ENCODE results near the gene PKD1L1.
A peak's percentile ranks its signal among the peaks of the same experiment; 100 is the strongest.

PKD1L1 gene

DNA sequence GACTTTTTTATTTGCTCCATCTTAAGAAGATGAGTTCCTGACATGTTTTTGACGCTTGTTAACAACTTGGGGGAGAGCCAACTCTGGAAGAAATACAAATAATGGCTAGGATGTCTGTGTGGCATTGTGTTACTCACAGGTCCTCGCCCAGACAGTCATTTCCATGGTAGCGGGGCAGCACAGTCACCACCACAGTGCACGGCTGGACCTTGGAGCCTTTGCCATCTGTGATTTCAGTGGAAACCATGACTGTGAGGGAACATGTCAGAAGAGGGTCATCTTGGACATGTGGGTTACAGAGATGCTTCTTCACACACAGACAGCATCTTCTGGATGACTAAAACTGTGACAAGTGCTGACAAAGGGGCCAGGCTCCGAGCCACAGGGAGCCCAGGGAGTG is 74.5 kb downstream of the PKD1L1 start:
- DNase-seq, result no peak

DNA sequence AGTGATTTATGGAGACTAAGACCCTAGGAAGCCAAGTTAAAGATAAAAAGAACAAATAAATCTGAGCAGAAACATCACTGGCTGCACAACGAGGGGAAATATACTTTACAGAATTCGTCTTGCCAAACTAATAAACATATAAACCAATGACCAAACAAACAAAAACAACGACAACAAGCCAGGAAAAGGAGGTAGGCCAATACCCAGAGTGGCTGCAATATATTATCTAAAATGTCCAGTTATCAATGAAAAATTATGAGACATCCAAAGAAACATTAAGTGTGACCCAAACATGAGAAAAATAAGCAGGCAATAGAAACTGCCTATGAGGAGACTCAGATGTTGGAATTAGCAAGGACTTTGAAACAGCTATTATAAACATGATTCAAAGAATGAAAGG is 81.0 kb downstream of the PKD1L1 start:
- no peak for DNase-seq

DNA sequence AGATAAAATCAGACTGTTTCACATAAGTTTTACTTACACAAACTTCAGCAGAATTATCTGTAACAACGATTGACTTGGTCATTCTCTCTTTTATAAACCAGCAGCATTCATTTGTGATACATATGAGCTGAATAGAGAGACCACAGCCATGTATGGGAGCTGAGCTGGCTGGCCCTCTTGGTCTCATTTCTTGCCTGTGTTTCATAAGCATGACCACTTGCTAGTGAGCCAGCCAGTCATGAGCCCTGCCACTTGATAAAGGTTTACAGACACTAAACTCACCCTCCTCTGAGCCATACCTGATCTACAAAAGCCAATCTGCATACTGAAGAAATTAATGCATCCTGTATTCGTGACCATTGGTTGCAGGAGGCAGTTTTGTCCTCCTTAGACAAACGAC is 82.1 kb downstream of the PKD1L1 start:
- DNase-seq, result no peak

DNA sequence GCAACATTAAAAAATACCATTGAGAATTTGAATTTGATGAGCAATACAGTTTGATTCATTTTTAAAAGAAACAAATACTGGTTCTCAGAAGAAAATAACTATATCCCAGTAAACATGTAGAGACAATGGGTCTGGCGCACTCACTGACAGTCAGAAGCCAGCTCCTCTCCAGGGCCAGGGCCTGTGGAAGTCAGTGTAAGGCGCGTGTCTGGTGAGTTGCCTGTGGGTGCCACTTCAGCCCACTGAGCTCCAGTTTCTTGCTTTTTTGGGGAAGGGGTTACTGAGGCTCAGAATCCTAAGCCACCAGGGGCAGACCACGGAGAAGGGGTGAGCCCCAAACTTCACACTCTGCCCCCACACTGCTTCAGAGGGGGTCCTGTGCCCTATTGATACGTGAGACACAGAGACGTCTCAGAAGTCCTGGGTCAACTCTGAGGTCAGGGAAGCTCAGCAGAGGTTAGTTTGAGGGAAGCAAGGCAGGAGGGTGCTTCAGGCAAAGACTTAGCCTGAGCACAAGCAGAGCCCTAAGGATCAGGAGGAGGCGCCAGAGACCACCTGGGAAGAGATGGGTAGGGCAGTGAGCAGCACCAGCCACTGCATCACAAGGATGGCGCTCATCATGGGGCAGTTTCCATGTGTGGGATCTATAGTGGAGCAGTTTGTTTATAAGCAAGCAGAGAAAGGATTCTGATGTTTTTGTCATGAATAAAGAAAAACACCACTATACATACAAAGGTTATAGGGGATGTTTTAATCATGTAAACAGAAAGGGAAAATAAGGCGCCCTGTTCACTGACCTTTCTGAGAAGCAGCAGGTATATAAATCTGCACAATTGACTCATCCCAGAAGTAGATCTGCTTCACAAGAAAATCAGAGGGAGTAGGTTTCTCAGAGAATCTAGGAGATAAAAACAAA is 95.7 kb downstream of the PKD1L1 start:
- no peak for DNase-seq

DNA sequence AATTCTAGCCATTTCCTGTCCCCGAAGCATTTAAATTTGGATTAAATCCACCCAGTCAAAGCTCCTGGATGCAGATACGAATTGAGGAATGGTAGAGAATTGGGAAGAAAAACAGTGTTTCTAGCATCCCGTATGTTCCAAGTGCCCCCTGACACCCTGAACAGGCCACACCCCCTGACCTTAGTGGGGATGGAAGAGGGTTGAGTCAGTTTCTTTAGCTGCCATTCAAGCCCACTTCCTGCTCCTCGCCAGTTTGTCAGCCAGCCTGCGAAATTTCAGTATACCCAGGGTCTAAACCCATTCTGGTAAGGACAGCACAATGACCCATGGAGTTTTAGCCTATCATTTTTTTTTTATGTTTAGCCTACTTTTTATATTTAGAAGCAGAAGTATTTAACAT is 101.1 kb downstream of the PKD1L1 start:
- DNase-seq, result no peak

DNA sequence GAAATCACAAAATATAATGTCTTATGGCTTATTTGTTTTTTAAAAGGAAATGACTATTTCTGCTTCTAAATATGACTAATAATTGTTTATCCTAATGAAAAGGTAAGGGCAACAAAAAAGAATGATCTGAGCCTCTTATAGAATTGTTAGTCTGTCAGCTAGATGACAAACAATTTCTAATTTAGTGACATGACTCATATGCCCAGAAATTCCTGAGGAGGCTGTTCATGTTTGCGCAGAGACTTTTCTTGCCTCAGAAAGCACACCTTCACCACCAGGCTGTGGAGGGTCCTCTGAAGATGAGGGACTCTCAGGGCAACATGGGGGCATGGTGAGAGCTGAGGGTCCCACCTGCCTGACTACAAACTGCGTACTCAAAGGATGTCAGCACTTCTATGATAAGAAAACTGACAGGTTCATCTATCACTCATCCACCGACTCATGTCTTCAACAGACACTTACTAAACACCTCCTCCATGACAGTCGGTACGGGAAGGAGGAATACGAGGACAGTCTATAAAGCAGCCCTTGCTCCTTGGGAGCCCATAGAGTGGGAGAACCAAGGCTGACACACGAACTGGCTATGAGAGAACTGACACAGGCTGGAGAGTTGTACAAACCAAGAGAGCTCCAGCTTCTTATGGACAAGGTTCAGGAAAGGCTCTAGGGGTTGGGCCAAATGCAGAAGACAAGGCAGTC is 102.0 kb downstream of the PKD1L1 start:
- DNase-seq, result no peak

DNA sequence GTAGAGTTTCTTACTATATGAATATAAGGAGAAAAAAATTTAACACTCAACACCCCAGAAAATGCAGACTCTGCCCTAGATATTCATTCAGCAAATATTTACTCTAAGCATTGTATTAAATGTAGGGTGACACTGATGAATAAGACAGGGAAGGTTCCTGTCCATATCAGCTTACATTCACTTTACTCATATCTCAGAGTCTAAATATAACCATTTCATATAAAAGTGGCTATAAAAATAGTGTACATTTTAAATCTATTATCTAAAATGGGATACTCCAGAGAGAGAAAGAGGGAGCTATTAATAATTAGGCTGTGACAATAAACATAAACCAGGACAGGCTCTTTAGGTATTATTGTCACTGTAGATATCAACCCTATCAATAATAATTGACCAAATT is 104.0 kb downstream of the PKD1L1 start:
- no peak for DNase-seq

DNA sequence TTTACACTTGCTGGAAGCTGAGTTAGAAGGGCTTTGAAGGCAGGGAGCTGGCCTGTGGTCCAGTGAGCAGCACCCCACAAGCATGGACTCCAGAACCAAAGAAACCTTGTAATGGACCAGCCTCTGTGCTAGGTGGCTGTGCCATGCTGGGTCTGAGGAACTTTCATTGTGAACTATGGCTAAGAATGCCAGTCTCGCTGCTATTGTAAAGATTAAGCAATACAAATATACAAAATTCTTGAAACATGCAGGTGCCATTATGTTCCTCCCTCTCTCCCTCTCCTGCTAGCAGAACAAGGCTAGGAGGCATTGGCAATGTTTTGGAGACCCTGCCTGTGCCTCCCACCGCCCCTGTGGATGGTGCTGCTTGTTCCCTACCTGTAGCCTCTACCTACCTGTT is 105.0 kb downstream of the PKD1L1 start:
- no peak for DNase-seq

DNA sequence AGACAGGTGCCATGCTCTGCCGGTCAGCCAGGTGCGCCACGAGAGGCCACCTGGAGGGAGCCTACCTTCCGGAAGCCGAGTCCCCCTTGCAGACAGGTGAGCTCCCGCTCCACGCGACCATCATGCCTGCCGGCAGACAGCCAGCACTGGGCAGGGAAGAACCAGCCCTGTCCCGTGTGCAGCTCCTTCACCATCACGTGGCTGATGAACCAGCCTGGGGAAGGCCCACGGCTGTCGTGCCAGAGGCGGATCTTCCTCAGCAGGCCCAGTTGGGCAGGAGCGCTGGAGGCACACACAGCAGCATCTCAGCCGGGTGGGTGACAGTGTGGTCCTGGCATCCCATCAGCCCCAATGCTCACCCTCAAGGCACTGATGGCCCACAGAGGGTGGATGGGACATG is 108.9 kb downstream of the PKD1L1 start:
- no peak for DNase-seq

DNA sequence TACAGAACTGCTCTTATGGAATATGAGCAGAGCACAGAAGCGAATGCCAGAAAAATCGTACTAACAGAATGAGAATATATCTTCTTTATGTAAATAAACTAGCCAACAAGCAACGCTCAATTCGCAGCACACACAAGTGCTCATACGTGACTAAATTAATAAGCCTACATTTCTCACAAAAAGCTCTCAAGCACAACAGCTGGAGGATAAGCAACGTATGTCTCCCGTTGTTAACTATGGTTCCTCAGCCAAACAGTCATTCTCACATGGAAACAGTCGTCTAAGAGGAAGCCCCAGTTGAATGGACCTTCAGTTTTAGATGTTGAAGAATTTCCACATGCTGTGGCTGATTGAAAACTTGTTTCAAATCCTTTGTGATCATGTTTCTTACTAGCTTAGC is 110.4 kb downstream of the PKD1L1 start:
- no peak for DNase-seq

DNA sequence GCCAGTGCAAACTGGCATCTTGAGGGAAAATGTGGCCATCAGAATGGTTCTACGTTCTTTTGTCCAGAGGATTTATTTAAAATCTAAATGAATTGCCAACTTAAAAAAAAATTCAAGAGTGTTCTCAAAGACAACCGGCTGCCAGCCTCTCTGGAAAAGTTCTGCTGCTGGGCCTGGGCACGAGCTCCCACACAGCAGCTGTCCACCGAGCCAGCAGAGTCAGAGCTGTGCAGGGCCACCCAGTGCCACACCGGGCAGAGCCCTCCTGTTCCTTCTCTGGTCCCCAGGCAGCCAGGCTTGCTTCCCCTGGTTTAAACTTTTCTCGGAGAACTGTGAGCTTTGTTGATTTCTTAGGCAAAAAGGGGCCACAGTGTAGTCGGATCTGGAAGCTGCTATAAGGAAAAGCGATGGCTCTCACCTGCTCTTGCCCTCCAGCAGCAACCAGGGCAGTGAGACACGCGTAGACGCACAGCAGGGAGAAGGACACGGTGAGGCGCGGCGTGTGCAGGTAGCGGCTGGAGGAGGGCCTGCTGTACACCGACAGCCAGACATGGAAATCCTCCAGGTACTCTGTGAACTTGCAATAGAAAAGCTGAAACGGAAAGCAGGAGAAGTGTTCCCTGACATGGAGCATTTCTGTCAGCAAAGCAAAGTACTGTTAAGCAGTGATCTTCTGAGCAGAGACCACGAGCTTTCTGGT is 111.6 kb downstream of the PKD1L1 start:
- no peak for DNase-seq

DNA sequence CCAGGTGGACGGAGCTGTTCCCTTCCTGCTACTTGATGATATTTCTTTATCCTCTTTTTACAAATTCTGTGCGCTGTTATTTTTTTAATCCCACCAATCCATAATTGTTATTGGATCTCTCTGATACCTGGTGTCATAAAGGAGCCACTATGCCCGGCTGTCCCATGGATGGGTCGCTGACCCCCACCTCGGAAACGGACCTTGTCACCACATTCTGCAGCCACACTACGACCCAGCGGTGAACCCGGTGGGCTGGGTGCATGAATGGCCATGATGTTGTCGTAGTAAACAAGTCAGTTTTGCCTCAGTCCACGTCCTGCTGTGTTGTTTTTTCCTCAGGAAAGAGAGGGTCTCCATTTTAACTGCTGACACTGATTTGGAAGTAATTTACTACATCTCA is 112.2 kb downstream of the PKD1L1 start:
- DNase-seq, result no peak

DNA sequence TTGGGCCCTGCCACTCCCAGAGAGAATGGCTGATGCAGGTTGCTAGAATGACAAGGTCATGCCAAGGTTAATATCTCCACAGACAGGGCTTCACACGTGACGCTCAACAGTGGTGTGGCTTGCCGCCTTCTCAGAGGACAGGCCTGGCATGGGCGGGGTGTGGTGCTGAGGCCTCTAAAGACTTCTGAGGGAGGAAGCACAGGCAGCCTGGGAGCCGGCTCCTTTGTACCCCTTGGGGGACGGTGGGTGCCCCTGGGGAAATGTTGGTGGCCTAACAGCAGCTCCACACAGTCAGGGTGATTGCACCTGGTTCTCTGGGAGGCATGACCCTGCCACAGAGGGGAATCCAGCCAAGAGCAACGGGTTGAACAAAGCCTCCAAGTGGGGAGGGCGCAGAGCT is 115.1 kb downstream of the PKD1L1 start:
- no peak for DNase-seq

DNA sequence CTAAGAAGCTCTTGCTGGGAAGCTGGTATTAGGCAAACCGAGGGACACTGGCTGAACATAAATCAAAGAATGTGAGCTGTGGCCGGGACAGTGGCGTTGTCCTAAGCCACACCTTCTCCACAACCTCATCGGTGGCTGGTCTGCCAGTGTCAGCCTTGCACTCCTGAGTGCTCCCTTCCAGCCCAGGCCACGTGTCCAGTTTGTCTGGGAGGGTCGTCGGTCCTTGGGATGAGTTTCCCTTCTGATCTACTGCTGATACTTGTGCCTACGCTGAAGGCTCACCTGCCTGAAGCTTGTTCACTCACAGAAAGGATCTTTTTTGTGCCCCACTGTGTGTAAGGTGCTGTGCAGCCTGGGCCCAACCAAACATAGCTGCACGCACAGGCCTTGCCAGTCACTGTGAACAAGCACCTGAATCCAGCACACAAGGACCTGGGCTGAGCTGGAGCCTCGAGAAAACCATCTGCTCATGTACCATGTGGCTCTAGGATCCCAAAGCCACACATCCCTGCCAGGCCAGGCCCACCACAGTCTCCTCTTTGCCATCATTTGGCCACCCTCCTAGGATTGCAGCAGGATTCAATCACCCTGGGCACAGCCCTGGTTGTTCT is 116.1 kb downstream of the PKD1L1 start:
- DNase-seq, result no peak

DNA sequence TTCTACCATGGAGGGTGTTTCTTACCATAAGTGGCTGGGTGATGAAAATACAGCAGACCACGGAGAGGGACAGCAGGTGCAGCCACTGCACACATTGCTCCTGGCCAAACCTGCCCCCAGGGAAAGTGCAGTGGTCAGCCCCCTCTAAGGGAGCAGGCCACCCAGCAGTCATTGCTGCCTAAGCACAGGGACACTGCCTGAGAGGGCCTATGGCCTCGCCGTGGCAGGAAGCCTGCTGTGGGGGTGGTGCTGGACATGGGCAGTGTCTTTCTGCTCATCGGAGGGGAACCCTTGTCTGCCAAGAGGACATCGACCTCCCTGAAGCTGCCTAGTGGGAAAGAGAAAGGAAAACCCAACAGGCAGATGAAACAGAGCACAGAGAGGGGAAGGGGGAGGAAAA is 118.3 kb downstream of the PKD1L1 start:
- no peak for DNase-seq

DNA sequence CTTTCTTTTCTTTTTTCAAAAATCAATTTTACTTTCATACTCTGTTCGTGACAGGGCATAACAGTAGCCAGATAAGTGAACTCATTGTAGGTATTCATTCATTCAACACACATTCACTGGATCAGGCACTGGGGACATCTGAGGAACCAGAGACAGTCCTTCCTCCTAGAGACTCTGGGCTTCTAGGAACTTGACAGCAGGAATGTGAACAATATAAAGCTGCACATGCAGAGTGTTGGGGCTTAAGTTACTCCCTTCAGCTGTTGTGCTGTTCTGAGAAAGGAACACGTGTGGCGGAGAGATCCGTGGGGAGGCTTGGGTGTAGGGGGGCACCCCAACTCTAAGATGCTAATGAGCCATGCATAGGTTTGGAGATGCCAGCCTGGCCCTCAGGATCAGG is 120.4 kb downstream of the PKD1L1 start:
- DNase-seq, result no peak

DNA sequence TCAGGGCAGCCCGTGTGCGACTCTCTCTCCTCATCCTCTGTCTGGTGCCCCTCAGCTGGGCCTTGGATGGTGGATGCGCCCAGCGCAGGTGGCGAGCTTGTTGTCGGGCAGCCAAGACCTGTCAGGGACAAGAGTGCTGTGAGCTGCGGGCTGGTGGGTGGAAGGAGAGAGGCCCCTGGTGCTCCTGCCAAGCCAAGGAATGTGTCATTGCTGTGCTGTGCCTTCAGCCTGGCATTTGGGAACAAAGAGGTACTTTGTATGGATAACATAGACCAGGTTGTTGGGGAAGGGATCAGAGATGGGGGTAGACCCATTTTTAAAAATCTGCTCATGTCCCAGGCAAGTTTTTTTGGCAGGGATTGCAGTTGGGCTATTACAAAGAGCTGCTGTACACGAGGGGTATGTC is 120.9 kb downstream of the PKD1L1 start:
- DNase-seq, result no peak

DNA sequence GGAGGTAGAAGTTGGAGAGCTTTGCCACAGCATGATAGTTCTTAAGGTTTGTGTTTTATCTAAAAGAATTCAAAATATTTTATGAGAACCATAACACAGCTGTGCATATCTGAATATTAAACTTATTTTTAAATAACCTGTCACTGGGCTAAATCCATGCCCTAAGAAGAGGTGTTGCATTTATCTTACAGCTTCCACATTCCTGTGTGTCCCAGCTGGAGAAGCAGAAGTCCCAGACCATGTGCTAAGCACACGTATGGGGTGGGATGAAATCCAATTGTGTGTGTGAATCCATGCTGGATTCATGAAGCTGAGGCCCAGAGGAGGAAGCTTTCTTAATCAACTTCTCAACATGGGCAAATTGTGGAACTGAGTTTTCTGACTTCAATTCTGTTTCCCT is 121.5 kb downstream of the PKD1L1 start:
- DNase-seq, result no peak

DNA sequence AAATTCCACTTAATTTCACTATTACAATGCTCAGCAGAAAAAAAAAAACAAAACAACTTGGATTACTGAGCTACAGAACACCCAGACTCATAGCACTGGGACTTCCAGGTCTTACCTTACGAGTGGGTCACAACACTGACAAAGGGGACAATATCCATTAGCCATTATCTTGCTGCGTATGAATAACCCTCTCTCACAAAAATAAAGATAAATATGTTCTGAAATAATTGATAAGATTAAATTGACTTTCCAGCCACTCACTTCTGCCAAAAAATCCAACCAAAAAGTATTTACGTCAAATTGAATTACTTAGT is 128.7 kb downstream of the PKD1L1 start:
- no peak for DNase-seq

DNA sequence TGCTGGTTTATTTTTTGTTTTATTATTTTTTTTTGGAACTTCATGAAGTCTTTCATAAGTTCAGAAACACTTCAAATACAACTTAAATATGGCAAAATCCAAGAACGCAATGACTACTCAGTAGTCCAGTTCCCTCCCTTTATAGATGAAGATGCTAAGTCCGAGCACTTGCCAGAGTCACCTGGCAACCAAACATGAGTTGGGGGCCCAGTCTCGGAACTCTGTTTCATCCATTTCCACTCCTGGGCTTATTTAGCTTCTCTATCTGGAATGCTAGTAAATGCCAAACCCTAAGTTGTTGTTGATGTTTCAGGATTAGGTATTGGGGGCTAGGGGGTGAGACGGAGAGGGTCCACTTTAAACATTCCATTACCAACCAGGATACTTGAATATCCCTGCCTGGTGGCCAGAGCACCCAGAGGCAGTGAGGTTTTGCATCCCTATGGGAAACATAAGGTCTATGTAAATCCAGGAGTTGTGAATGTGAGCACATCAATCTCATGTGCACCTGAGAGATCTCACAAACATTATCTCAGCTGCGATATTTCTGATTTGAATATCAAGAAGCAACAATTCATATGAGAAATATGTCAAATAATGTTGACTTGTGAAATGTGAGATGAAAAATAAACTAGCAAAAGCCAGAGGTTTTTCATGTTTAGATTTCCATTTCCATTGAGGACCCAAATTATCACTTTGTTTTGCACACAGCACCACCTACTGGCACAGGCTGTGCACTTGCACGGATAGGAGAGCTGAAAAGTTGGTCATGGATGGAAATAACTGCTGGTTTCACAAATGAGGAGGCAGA is 129.3 kb downstream of the PKD1L1 start:
- DNase-seq, result peak in 1 of 2 experiments; percentile 61

DNA sequence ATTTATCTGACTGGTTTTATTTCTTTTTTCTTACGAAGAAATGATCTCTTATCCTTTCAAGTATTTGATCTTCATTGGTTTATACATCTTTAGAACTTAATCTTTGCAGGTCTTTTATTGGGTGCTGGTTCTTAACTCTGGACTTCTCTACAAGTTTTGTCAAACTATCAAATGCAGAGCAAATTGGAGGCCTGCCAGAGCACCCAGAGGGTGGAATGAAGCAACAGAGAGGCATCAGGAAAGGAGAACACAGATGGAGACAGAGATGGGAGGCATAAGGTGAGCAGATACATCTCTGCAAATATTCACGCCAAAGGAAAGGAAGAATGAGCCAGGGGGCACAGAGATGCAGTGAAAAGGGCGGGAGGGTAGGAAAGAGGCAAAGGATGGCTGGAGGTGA is 130.3 kb downstream of the PKD1L1 start:
- DNase-seq, result no peak

DNA sequence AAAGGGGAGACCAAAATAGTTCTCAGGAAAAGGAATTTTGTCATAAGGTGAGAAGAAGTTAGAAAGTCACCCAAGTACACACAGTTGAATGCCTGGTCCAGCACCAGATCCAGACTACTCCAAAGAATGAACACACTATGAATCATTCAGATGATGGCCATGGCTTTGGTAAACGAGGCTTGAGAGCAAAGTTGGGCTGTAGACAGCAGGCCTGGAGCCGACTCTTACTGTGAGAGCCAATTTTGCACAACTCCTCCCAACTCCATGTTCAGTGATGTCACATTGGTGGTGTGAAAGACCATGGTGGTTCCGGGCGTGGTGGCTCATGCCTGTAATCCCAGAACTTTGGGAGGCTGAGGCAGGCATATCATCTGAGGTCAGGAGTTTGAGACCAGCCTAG is 131.6 kb downstream of the PKD1L1 start:
- DNase-seq, result no peak

DNA sequence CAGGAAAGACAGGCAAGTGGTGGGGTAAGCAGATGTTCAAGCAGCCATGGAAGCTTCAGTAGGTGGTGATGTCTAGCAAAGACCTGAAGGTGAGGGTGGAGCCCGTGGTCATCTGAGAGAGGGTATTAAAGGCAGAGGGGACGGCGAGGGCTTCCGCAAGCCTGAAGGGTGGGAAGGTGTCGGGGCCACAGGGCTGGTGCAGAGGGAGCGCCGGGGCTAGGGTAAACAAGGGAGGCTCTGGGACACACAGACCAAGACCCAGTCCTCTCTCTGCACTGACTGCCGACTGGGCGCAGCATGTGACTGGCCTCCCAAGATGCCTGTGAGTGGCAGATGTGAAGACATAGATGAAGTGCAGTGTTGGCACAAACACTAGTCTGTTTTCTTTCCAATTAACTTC is 132.4 kb downstream of the PKD1L1 start:
- no peak for DNase-seq

Data from cerebellar nuclear complex (tissue), 1 donor.